Ascending aorta (tissue), 2 donors: ENCODE data around the gene RAB42. TPM values are rescaled to one million over a fixed set of nuclear protein-coding genes. Genes with fewer than 3 reads are reported as not detected.
"Not testable (repeated sequence)": the region's sequence is repeated elsewhere in the genome, so short reads cannot be mapped to it uniquely, and the experiment has no call there.

ENCODE experiments used
- DNase-seq, 2 donors: peaks; one replicate each; pipeline ENCODE4 v3.0.0-alpha.2; 2019; ENCODE audit warnings: low spot score in 2 of 2
- H3K27ac ChIP-seq, 2 donors: fragments of 200-600 bp; sonication (generic); one replicate each; pipeline ENCODE4 v1.5.1; 2016 to 2017; ENCODE audit warnings: mild to moderate bottlenecking in 1 of 2
- H3K27me3 ChIP-seq: fragments of 200-600 bp; sonication (generic); one replicate; pipeline ENCODE4 v1.5.1; 2017
- H3K36me3 ChIP-seq, 2 donors: fragments of 200-600 bp; sonication (generic); one replicate each; pipeline ENCODE4 v1.5.1; 2016
- H3K4me1 ChIP-seq, 2 donors: fragments of 200-600 bp; sonication (generic); one replicate each; pipeline ENCODE4 v1.5.1; 2016 to 2017; ENCODE audit warnings: mild to moderate bottlenecking in 1 of 2
- H3K4me3 ChIP-seq, 2 donors: fragments of 200-600 bp; sonication (generic); one replicate each; pipeline ENCODE4 v1.5.1; 2016 to 2017; ENCODE audit warnings: mild to moderate bottlenecking in 1 of 2
- H3K9me3 ChIP-seq, 2 donors: fragments of 200-600 bp; sonication (generic); one replicate each; pipeline ENCODE4 v1.5.1; 2016
- CTCF ChIP-seq, 3 experiments: fragments of 200-600 bp in 2 of 3; fragments of 450-650 bp in 1 of 3; sonication (generic) in 2 of 3; IDR thresholded peaks; one replicate each; pipeline ENCODE4 v1.5.1; 2016 to 2019; ENCODE audit warnings: antibody characterized with exemption in 3 of 3, mild to moderate bottlenecking in 1 of 3, moderate library complexity in 1 of 3
- intact Hi-C: fragments of 100-400 bp; cut with DNase I; formaldehyde crosslinking; loops from one replicate; pipeline ENCODE4 v1.15.1; 2023
- total RNA-seq: library from RNA; depleted of rRNA; stranded (reverse); fragments of >200 nt; gene quantifications from one replicate; pipeline ENCODE4 v1.1.0, GENCODE V29; 2016

The RAB42 gene
- total RNA-seq, 1 donor from 2014 or later = not detected

GRCh38 chr1:28560886-28561285 lies 31.2 kb upstream of the RAB42 start:
- H3K27me3 ChIP-seq = no peaks in the 10 kb centered on the region
- no peak overlapping the region for H3K4me3 ChIP-seq
- H3K4me1 ChIP-seq = no peaks in the 10 kb centered on the region
- peaks cover 89 to 92% of the 10 kb centered on the region in 2 donors for H3K36me3 ChIP-seq
- intact Hi-C loops = no loop called here
- DNase-seq = no peak
- no peaks in the 10 kb centered on the region for H3K9me3 ChIP-seq
- TF ChIP-seq CTCF (IDR thresholded peaks at IDR 0.05) = no peak
- no peak overlapping the region for H3K27ac ChIP-seq

- no peak for DNase-seq
- Histone ChIP-seq H3K27me3 (no peaks in the 10 kb centered on the region), H3K36me3 (peaks cover 86 to 100% of the 10 kb centered on the region in 2 donors), H3K27ac (no peak overlapping the region), H3K9me3 (no peaks in the 10 kb centered on the region), H3K4me1 (no peaks in the 10 kb centered on the region), H3K4me3 (no peak overlapping the region)
- TF ChIP-seq CTCF (IDR thresholded peaks at IDR 0.05) = no peak
- intact Hi-C loops = no loop called here
Observed at GRCh38 chr1:28564310-28564709, 27.8 kb upstream of the RAB42 start.

GRCh38 chr1:28565040-28565439 lies 27.0 kb upstream of the RAB42 start:
- H3K36me3 ChIP-seq = peaks cover 84 to 98% of the 10 kb centered on the region in 2 donors

GRCh38 chr1:28565726-28566125 lies 26.3 kb upstream of the RAB42 start:
- intact Hi-C loops = no loop called here
- TF ChIP-seq CTCF (IDR thresholded peaks at IDR 0.05) = no peak
- no peak overlapping the region for H3K27ac ChIP-seq

More at GRCh38 chr1:28565040-28565439, 27.0 kb upstream of the RAB42 start:
- no peaks in the 10 kb centered on the region for H3K27me3 ChIP-seq
- DNase-seq = no peak
- no peaks in the 10 kb centered on the region for H3K9me3 ChIP-seq
- intact Hi-C loops = no loop called here
- H3K27ac ChIP-seq = no peak overlapping the region
- no peak for TF ChIP-seq CTCF (IDR thresholded peaks at IDR 0.05)
- H3K4me3 ChIP-seq = no peak overlapping the region
- no peaks in the 10 kb centered on the region for H3K4me1 ChIP-seq

GRCh38 chr1:28566931-28567330 lies 25.1 kb upstream of the RAB42 start:
- no peak overlapping the region for H3K27ac ChIP-seq
- DNase-seq = no peak
- intact Hi-C loops = no loop called here
- peaks cover 85 to 98% of the 10 kb centered on the region in 2 donors for H3K36me3 ChIP-seq
- H3K9me3 ChIP-seq = no peaks in the 10 kb centered on the region
- no peak overlapping the region for H3K4me3 ChIP-seq
- H3K27me3 ChIP-seq = no peaks in the 10 kb centered on the region
- H3K4me1 ChIP-seq = no peaks in the 10 kb centered on the region
- TF ChIP-seq CTCF (IDR thresholded peaks at IDR 0.05) = no peak

More at GRCh38 chr1:28565726-28566125, 26.3 kb upstream of the RAB42 start:
- DNase-seq = no peak
- peaks cover 85 to 98% of the 10 kb centered on the region in 2 donors for H3K36me3 ChIP-seq
- H3K9me3 ChIP-seq = no peaks in the 10 kb centered on the region
- H3K27me3 ChIP-seq = no peaks in the 10 kb centered on the region
- H3K4me3 ChIP-seq = no peak overlapping the region
- H3K4me1 ChIP-seq = no peaks in the 10 kb centered on the region

- no peaks in the 10 kb centered on the region for H3K27me3 ChIP-seq
- peaks cover 83 to 84% of the 10 kb centered on the region in 2 donors for H3K36me3 ChIP-seq
- TF ChIP-seq CTCF (IDR thresholded peaks at IDR 0.05) = no peak
- no peak overlapping the region for H3K4me3 ChIP-seq
- intact Hi-C loops = no loop called here
- H3K9me3 ChIP-seq = no peaks in the 10 kb centered on the region
- no peak for DNase-seq
- H3K4me1 ChIP-seq = no peaks in the 10 kb centered on the region
- H3K27ac ChIP-seq = no peak overlapping the region
Observed at GRCh38 chr1:28571911-28572310, 20.2 kb upstream of the RAB42 start.

- H3K4me1 ChIP-seq, H3K4me3 ChIP-seq, H3K27ac ChIP-seq, DNase-seq, H3K27me3 ChIP-seq, H3K9me3 ChIP-seq, intact Hi-C loops: not testable (repeated sequence)
- H3K36me3 ChIP-seq = peaks cover 83 to 84% of the 10 kb centered on the region in 2 donors
Observed at GRCh38 chr1:28572891-28573290, 19.2 kb upstream of the RAB42 start.
